Superior temporal gyrus (tissue), 1 donor: ENCODE results near the gene IVL.
A peak's percentile ranks its signal among the peaks of the same experiment; 100 is the strongest.

Source experiments
- DNase-seq: peaks from one replicate; pipeline ENCODE4 v3.0.0-alpha.2; 2016; ENCODE audit errors: extremely low spot score

IVL gene, protein sequence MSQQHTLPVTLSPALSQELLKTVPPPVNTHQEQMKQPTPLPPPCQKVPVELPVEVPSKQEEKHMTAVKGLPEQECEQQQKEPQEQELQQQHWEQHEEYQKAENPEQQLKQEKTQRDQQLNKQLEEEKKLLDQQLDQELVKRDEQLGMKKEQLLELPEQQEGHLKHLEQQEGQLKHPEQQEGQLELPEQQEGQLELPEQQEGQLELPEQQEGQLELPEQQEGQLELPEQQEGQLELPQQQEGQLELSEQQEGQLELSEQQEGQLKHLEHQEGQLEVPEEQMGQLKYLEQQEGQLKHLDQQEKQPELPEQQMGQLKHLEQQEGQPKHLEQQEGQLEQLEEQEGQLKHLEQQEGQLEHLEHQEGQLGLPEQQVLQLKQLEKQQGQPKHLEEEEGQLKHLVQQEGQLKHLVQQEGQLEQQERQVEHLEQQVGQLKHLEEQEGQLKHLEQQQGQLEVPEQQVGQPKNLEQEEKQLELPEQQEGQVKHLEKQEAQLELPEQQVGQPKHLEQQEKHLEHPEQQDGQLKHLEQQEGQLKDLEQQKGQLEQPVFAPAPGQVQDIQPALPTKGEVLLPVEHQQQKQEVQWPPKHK

DNA sequence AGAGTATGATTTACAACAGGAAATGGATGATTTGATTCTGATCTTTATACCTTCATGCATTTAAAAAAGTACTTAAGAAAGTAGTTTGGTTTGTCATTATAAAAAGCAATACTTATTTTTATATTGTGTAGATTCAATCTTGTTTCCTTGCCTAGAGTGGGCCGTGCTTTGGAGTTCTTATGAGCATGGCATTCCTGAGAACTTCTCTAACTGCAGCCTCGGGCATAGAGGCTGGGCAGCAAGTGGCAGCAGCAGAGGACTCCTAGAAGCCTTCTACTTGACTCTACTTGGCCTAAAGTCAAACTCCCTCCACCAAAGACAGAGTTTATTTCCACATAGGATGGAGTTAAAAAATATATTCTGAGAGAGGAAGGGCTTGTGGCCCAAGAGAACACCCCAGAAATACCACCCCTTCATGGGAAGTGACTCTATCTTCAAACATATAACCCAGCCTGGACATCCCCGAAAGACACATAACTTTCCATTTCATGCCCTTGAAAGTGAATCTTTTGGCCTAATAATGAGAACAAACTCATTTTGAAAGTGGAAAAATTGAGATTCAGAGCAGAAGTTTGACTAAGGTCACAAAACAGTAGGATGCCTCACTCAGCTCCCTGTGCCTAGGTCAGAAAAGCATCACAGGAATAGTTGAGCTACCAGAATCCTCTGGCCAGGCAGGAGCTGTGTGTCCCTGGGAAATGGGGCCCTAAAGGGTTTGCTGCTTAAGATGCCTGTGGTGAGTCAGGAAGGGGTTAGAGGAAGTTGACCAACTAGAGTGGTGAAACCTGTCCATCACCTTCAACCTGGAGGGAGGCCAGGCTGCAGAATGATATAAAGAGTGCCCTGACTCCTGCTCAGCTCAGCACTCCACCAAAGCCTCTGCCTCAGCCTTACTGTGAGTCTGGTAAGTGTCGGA, at the start of gene IVL:
Gene IVL, plus strand, starts transcription at position 861 of the 916 bp plus-strand sequence. CDS start 1,252 bp downstream, outside the sequence.
- DNase-seq, result no peak

DNA sequence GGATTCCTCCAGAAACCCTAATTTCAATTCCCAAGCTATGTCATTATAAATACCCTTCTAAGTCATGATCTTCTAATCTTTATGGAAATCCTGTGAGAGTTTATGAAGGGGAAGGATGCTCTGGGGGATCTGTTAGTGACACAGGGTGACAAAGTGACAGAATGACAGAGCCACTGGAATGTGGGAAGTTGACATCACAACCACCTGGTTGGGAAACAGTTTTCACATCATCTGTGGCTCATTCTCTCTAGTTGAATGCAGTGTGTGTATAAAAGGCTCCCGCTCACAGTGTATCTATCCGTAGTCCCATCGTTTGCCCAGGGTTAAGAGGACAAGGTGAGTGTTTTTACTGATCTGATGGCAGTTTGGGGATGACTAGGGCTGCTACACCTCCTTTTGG, 48.6 kb upstream of the IVL start, which contains the start of gene LCE7A:
Gene LCE7A, plus strand, starts transcription at position 301 of the 400 bp plus-strand sequence. CDS start 702 bp downstream, outside the sequence.
- no peak for DNase-seq

- no peak for DNase-seq
Observed at GRCh38 chr1:152860129-152860528, 48.2 kb upstream of the IVL start.

DNA sequence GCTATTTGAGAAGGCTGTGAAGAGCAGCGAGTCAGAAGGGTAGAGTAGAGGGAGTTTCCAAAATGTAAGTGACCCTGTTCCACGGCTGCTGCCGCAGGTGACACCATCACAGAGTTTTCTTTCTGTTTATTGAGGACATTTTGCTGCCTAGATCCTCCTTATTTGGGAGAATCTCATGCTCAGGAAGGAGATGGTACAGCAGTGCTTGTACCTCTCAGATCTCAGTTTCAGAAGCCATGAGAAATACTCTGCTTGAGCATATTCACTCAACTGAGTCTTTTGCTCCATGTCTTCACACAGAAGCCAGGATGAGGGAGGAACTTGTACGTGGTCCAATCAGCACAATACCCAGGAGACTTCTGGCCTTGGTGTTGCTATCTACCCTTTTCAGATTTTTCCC, 47.0 kb upstream of the IVL start:
- DNase-seq, result no peak

- DNase-seq, result no peak
Observed at GRCh38 chr1:152864443-152864842, 43.9 kb upstream of the IVL start.

DNA sequence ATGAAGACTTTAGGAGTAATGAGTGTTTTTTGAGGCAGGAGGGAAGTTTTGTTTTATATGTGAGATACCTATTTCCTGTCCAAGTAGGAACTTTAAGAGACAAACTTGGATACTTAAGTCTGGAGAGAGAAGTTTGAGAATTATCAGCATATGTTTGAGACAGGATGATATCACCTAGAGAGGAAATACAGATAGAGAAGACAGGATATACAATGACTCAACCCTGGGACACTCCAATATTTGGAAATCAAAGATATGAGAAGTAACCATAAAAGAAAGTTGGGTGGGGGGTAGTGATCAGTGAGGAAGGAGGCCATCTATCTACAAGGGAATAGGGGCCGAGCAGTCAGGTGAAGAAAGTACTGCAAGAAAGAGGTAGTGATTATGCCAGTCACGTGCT, 42.0 kb upstream of the IVL start:
- DNase-seq, result no peak

DNA sequence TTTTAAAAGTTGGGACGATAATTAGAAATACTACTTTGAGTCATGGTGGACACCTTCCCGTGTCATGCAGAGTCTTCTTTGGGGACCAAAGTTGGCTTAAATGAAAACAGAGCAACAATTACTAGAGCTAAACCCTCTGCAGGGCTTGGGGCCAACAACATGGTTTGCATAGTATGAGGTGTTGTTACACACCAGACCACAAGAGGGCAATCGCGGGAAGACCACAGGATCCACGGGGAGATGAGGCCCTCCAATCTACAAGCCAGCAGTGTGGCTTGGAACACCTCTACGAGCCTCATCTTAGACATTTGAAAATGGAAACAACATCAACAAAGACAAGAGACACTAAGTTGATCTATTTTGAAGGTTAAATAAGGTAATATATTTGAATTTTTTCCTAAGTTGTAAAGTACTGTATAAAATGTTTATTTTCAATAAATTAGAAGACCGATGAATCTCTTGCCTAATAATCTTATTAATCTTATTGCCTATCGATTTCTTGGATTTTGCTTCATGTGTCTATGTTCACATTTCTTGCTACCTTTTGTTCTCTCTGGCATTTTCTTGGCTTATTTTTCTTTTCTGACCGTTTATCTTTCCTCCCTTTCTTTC, 38.4 kb upstream of the IVL start:
- DNase-seq, result peak; percentile 85

DNA sequence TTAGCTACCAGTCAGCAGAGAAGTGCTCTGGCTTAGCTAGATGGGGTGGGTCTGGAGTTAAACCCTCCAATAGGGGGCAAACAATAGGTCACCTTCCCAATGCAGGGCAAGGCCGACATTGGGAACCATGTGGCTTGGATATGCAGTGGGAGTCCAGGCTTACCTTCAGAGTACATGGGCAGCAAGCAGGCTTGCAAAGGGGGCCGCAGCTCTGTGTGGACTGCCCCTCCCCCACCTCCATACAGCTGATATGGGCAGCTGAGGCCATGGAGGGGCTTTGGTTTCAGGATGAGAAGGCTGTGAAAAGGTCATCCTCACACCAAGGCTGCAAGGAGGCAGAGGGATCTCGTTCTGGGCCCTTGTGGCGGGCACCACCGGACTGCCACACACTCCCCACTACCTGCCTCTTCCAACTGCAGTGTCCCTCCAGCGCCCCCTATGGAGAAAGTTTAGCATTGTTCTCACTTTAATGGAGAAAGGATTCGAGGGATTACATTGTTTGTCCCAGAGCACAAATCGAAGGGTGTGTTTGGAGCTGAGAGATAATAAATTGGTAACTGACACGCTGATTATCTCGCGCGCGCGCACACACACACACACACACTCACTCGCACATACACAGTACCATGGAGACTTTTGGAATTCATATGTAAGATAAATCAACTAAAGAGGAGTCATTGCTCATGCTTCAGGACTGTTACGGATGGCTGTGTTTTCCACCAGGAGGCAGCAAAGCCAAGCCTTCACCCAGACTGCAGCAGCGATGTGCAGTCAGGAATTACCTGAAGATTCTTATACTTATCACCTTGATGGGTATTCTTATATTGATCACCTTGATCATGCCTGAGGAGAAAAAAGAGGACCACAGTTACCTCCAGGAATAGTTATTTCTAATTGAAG, 37.3 kb upstream of the IVL start:
- DNase-seq, result no peak

- no peak for DNase-seq
Observed at GRCh38 chr1:152871731-152872126, 36.6 kb upstream of the IVL start.

DNA sequence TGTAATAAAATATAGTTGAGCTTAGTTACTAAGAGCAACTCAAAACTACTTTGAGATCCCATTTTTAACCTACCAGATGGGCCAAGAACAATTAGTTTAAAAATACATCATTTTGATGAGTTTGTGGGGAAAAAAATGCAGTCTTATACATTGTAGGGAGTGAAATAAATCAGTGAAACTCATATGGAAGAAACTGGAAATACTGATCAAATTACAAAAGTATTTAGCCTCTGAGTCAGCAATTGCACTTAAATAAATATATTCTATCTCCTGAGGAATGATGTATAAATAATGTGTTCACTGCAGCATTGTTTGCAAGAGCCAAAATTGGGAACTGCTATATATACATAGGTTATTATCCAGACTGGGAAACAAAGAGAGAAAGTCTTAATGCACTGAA, 34.9 kb upstream of the IVL start:
- no peak for DNase-seq

DNA sequence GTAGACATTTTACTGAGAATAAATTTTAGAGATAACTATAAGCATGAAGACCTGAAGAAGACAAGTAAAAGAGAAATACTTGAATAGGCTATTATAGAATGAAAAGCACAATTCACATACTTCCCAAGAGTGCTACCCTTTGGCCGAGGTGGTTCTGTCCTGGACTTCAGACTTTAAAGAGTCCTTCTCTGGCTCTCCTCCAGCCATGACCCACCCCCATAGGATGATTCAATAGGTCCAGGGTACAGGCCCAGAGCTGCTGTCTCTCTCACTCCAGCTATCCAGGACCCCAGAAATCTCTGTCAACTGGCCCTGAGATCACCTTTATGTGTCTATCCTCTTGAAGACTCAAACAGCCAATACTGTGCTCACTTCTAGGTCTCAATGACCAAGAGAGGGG, 31.5 kb upstream of the IVL start:
- no peak for DNase-seq

DNA sequence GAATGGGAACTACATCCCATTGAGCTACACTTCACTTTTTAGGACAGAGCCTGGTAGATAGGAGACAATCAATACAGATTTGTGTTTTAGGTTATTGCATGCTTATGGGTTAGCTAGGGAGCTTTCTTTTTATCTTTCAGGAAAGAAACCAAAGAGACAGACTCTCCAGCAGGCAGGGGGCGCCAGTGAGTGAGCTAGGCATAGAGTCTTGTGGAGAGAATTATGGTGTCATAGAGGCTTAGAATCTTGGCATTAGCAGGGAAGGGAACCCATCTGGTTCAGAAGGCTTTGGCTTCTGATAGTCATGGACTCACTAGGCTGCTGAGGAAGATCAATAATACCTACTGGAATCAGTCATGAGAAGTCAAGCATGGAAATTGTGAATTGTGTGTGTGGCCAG, 30.3 kb upstream of the IVL start, which contains the start of gene SMCP:
Gene SMCP, plus strand, starts transcription at position 281 of the 400 bp plus-strand sequence. CDS start 6,101 bp downstream, outside the sequence.
- no peak for DNase-seq

DNA sequence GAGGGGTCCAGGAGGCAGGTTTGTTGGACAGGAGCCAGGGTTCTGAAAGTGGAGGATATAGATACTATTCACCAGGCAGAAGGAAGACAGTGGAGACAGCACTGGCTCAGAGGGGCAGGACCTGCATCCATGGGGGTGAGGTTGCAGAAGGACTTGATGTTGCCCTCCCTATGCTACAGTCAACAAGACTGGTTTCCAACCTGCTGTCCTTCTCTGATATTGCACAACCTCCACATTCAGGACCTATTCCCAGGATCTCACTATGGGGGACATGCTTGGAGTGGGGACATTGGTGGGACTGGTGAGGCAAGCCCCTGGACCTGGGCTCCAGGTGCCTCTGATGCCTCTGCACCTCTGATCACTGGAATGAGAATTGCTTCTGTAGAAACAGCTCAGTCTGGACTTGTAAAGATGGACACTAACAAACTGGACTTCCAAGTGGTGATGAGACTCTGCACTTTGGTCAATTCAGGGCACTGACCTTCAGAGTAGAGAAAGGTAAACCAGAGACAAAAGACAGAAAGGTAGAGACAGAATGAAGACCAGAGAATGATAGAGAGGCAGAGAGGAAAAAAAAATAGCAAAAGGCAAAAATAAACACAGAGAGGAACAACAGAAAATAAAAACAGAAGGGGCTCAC, 28.7 kb upstream of the IVL start:
- DNase-seq, result no peak

DNA sequence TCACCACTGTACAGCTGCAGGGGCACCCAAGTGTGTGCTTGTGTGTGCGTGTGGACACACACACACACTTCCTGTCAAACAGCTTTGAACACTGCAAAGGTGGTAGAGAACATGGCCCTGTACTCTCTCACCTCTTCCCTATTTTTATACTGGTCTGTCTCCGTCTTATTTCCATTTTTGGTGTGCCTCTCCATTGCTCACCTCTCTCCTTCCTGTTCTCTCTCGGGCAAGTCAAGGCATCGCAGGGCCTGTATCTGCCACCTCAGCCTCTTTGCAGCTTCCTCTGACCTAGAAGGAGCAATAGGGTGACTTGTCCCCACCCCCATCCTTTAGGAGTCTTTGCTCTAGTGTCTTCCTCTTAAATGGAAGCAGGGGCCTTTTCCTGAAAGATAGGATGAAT, 28.0 kb upstream of the IVL start:
- no peak for DNase-seq

GRCh38 chr1:152880907-152881306, 27.4 kb upstream of the IVL start:
- DNase-seq, result no peak

DNA sequence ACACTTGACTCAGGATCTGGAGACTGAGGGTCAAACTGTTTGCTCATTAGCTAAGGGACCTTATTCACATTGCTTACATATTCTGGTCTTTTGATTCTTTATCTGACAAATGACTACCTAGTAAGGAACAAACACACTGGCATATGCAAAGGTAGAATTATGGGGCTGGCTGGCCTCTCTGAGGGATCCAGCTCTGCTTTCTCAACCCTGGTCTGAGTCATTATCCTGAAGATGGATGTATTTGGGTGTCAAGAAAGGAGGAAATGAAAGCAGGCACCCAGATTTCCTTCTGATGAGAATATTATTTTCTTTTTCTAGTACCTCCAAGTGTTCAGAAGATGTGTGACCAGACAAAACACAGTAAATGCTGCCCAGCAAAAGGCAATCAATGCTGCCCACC, 24.3 kb upstream of the IVL start:
- no peak for DNase-seq

GRCh38 chr1:152884506-152884905, 23.8 kb upstream of the IVL start:
- no peak for DNase-seq

GRCh38 chr1:152884966-152885624, 23.3 kb upstream of the IVL start:
- no peak for DNase-seq

DNA sequence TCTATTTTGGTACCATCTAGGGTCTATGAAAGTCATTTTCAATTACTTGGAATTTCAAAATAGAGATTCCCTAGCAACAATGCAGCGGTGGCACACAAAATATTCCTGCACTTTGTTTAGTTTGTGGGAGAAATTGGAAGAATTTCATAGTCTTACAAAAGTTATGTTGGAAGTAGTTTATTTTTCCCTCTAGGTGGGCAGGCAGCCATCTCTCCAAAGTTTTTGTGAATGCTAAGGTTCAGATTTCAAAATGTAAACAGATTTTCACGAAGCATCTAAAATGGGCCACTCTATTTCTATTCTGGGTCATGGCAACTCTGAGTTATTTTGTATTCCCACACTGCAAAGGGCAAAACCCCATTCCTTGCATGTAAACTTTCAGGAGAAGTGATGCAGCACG, 22.3 kb upstream of the IVL start:
- DNase-seq, result no peak
